AG10803 (cell line): ENCODE measurements around the gene LEF1.

ENCODE experiments used
- DNase-seq: peaks from one replicate; pipeline ENCODE4 v3.0.0; 2010; ENCODE audit warnings: low read depth
- H3K4me3 ChIP-seq: 2 replicates; pipeline ENCODE4 v1.5.1; 2011; ENCODE audit warnings: mild to moderate bottlenecking, low read length, control low read depth
- TF ChIP-seq, protein P1 (sequence below): conservative IDR thresholded peaks from 2 replicates; pipeline ENCODE4 v1.5.1; 2011; ENCODE audit warnings: mild to moderate bottlenecking, low read length, control low read depth, inconsistent platforms

Gene LEF1

GRCh38 chr4:108175966-108176365 is 7.2 kb upstream of the LEF1 start:
- H3K4me3 ChIP-seq = no peak overlapping the region
- TF ChIP-seq, protein P1, sequence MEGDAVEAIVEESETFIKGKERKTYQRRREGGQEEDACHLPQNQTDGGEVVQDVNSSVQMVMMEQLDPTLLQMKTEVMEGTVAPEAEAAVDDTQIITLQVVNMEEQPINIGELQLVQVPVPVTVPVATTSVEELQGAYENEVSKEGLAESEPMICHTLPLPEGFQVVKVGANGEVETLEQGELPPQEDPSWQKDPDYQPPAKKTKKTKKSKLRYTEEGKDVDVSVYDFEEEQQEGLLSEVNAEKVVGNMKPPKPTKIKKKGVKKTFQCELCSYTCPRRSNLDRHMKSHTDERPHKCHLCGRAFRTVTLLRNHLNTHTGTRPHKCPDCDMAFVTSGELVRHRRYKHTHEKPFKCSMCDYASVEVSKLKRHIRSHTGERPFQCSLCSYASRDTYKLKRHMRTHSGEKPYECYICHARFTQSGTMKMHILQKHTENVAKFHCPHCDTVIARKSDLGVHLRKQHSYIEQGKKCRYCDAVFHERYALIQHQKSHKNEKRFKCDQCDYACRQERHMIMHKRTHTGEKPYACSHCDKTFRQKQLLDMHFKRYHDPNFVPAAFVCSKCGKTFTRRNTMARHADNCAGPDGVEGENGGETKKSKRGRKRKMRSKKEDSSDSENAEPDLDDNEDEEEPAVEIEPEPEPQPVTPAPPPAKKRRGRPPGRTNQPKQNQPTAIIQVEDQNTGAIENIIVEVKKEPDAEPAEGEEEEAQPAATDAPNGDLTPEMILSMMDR = no peak
- DNase-seq = no peak

- H3K4me3 ChIP-seq = no peak overlapping the region
- TF ChIP-seq, protein P1 = no peak
- no peak for DNase-seq
Observed at GRCh38 chr4:108174856-108175255, 6.1 kb upstream of the LEF1 start.

- H3K4me3 ChIP-seq = peak overlapping the region; percentile 45
- TF ChIP-seq, protein P1 = no peak
- DNase-seq = no peak
Observed at GRCh38 chr4:108173599-108174057, 4.9 kb upstream of the LEF1 start.

DNA sequence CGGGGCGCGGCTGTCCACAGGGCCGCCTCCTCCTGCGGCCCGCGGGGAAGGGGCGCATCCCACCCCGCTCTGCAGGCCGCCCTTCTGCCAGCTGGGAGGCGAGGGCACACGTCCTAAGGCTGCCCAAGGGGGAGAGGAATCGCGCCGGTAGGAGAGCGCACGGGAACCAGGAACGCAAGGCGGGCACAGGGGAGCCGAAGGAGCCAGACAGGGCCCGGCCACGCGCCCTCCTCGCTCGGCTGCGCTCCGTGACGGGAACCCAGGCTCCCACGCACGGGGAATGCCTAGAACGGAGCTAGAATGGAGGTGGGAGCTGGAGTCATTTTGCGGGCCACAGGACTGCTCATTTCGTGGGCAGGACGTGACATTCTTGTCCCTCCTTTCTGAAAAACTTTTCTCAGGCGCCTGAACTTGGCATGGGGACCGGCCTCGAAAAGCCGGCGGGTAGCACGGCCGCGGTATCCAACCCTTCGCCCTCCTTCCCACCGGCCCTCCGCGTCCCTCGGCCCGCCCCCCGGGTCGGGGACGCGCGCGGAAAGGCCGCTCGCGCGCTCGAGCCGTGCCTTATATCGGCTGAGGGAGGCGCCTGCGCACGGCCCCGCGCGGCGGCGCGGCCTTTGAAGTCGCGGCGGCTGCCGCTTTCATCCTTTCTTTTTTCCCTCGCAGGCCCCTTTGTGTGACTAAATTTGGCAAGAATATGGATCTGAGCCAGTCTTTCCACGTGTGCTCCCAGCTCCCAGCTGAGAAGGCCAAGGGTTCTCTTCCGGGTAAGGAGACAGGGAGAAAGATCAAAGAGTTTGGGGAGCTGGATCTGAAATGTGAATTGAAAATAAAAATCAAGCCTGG is 4.2 kb upstream of the LEF1 start:
- DNase-seq = no peak
- TF ChIP-seq, protein P1 = no peak
- H3K4me3 ChIP-seq = peak overlapping the region; percentile 45

- DNase-seq = no peak
- no peak overlapping the region for H3K4me3 ChIP-seq
- TF ChIP-seq, protein P1 = no peak
Observed at GRCh38 chr4:108172231-108172752, 3.6 kb upstream of the LEF1 start.

DNA sequence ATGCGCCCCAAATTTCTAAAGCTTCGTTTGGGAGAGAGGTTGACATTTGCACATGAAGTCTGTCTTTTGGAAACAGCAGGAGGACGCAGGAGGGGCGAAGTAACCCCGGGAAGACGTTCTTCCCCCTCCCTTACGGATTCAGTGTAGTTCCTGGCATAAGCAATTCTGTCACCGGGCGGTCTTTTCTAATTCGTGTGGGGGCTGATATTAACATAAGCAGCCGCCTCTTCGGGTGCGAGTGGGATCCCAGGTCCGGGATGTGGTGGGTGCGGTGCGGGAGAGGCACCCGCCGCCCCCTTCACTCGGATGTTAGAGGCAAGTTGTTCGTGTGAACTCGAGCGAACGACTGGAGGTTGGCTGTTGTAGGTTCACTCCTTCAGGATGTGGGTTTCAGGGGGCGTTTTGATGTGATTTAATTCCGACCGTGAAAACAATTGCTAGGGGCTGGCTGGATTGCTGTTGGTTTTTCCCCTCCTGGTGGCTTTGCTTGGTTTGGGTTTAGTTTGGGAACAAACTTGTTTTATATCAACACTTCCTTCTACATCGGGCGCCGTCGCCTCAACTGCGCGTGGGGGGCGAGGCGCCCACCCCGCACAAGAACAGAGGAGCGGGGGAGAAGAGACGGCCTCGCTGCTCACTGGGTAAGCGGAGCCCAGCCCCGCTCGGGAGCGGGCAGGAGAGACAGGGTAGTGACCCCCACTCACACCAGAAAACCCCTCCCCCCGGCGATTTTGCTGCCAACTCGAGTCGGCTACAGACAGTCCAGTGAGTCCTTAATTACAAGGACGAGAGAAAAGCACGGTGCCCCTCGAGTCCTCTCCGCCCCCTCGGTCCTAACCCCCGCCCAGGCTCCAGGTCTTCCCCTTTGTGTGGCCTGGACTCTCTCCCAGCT is 2.9 kb upstream of the LEF1 start:
- no peak for DNase-seq
- TF ChIP-seq, protein P1 = no peak
- H3K4me3 ChIP-seq = no peak overlapping the region
